RWPE1 (cell line): ENCODE data around the gene RAP1GAP.

Experiments used
- CTCF ChIA-PET: fragments of 350-600 bp; sonication (Branson Sonifier 250); formaldehyde crosslinking; extraction: SDS; loops from one replicate; lab custom pipeline; 2021; lab: Yijun Ruan, JAX
- POLR2A ChIA-PET: fragments of 400-600 bp; formaldehyde crosslinking; extraction: SDS; loops from one replicate; lab custom pipeline; 2020; ENCODE audit warnings: antibody characterized with exemption; ENCODE audit not compliant: low non-redundant PET; lab: Yijun Ruan, JAX
- DNase-seq: peaks from one replicate; pipeline ENCODE4 v3.0.0; 2012; ENCODE audit warnings: low spot score
- H3K27ac ChIP-seq: fragments of 450-650 bp; 2 replicates; pipeline ENCODE4 v1.5.1; 2017
- CTCF ChIP-seq: fragments of 450-650 bp; conservative IDR thresholded peaks from 2 replicates; pipeline ENCODE4 v1.5.1; 2017; ENCODE audit warnings: low read depth, mild to moderate bottlenecking

The RAP1GAP gene

DNA sequence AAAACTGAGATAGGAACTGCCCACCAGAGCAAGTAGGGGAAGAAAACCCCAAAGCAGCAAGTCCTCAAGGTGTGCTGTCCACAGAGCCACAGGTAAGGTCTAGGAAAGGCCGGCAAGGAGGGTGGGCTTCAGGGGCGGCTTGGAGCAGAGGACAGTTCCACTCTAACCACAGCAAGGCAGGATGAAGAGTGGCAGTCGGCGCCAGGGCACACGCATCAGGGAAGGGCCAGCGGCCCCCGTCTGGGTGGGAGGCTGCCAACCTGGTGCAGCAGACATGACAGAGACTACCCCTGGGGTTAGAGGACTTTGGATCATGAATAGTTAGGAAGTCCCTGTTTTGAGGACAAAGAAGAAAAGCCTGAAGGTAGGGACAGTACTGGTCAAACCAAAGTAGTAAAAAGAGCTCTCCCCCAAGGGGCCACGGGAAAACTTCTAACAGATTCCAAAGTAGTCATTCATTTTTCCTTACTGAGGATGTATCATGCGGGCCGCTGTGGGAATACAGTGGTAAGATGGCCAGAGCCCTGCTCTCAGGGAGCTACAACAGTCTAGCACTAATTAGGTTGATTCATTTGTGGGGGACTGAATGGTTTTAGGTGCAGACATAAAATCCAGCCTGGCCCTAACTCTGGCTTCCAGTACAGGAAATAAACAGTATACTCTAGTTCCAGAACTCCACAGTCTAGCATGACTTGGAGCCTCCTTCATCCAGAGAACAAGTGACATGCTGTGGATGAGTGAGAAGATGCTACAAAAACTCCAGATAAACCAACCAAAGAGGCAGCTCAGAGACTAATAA, 3.5 kb upstream of the RAP1GAP start:
- TF ChIP-seq CTCF: no peak
- H3K27ac ChIP-seq: no peak overlapping the region
- CTCF ChIA-PET: no interaction called here
- no peak for DNase-seq
- POLR2A ChIA-PET: interaction anchor here (0.5 kb wide), 1 partner anchor 10 kb away, joined by 4 read pairs; no protein-coding TSS in a partner anchor

- no peak for TF ChIP-seq CTCF
- H3K27ac ChIP-seq: no peak overlapping the region
- ChIA-PET CTCF (no interaction called here), POLR2A (no interaction called here)
- no peak for DNase-seq
Measured at GRCh38 chr1:21671915-21672314, 2.8 kb upstream of the RAP1GAP start.

DNA sequence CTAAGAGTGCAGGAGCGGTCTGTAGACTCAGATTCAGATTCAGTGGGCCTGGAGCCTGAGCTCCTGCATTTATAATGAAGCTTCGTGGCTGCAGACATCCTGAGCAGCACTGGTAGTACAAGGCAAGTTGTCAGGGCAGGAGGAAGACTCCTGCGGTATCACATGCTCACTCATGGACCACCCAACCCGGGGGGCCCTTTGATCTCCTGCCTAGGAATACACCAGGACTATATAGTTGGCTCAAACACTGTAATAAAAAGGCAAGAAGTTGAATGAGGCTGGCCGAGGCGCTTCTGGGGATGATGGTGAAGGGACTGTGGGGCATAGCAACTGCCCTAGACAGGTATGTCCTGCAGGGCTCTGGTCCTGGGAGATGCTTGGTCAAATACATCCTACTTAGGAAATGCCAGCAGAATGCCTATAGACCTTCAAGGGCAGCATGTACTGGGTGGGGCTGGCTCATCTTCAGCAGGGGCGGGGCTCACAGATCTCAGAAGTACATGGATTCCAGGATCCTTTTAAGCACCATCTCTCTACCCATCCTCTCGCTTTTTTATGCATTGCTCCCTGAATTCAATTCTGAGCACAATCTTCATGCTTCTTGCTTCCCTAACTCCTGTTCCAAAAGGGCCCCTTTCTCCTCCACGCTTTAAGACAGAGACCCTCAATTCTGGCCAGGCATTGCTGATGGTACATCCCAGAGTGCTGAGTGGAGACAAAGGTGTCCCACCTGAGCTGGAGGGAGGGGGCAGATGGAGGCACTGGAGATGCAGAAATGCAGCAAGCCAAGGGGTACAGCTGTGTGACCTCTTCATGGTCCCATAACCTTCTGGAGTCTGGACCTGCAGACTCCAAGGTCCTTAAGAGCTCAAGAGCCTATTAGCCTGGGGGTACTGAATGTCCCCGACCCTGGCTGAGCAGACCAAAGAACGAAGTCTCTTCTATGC, 2.1 kb upstream of the RAP1GAP start:
- ChIA-PET CTCF (no interaction called here), POLR2A (no interaction called here)
- no peak overlapping the region for H3K27ac ChIP-seq
- no peak for DNase-seq
- TF ChIP-seq CTCF: no peak

GRCh38 chr1:21670059-21670881, 1.1 kb upstream of the RAP1GAP start:
- ChIA-PET POLR2A (no interaction called here), CTCF (no interaction called here)

DNA sequence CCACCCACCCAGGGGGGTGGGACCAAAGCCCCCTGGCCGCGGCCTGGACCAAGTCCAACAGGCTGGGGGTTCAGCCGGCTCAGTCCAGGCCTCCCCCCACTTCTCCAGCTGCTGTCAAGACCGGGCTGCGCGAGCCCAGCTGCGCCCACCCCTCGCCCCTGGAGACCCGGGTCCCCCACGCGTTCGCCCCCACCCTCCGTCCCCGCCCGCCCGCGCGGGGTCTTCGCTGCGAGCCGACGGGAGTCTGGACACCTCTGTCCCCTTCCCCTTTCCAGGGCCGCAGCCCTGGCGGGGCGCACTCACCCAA, 253 bp downstream of the RAP1GAP start:
- no peak for TF ChIP-seq CTCF
- POLR2A ChIA-PET: no interaction called here
- H3K27ac ChIP-seq: no peak overlapping the region
- CTCF ChIA-PET: no interaction called here
- no peak for DNase-seq

More at GRCh38 chr1:21670059-21670881, 1.1 kb upstream of the RAP1GAP start:
- TF ChIP-seq CTCF: no peak
- DNase-seq: no peak
- H3K27ac ChIP-seq: no peak overlapping the region
